Retinal pigment epithelial cell (primary cell): Measurements from ENCODE around the gene PRKN.
A peak's percentile ranks its signal among the peaks of the same experiment; 100 is the strongest.

Experiments used
- DNase-seq: peaks from one replicate; pipeline ENCODE4 v3.0.0-alpha.2; 2010; ENCODE audit warnings: low read depth
- H3K4me3 ChIP-seq: 2 replicates; pipeline ENCODE4 v1.5.1; 2011; ENCODE audit warnings: mild to moderate bottlenecking, low read length, control low read depth, moderate library complexity
- CTCF ChIP-seq: conservative IDR thresholded peaks from 2 replicates; pipeline ENCODE4 v1.5.1; 2011; ENCODE audit warnings: low read depth, low read length, control low read depth, inconsistent platforms

The PRKN gene

GRCh38 chr6:162618448-162619002, 109.0 kb downstream of the PRKN start:
- no peak overlapping the region for H3K4me3 ChIP-seq
- DNase-seq: no peak
- no peak for TF ChIP-seq CTCF

GRCh38 chr6:162615016-162615705, 112.4 kb downstream of the PRKN start:
- TF ChIP-seq CTCF: no peak
- peak; percentile 33 for DNase-seq
- H3K4me3 ChIP-seq: no peak overlapping the region

GRCh38 chr6:162613310-162613709, 114.3 kb downstream of the PRKN start:
- no peak for TF ChIP-seq CTCF
- H3K4me3 ChIP-seq: no peak overlapping the region
- DNase-seq: no peak

GRCh38 chr6:162612613-162613012, 115.0 kb downstream of the PRKN start:
- no peak overlapping the region for H3K4me3 ChIP-seq
- TF ChIP-seq CTCF: no peak

GRCh38 chr6:162610351-162610750, 117.2 kb downstream of the PRKN start:
- no peak for DNase-seq
- no peak for TF ChIP-seq CTCF

More at GRCh38 chr6:162612613-162613012, 115.0 kb downstream of the PRKN start:
- no peak for DNase-seq

GRCh38 chr6:162605881-162606280, 121.7 kb downstream of the PRKN start:
- no peak for TF ChIP-seq CTCF
- DNase-seq: no peak
- no peak overlapping the region for H3K4me3 ChIP-seq

More at GRCh38 chr6:162610351-162610750, 117.2 kb downstream of the PRKN start:
- no peak overlapping the region for H3K4me3 ChIP-seq
